Mesenchymal stem cell (in vitro differentiated cells and primary cell): Measurements from ENCODE around the gene SIAH2.

Experiments used
- DNase-seq: peaks from one replicate; pipeline ENCODE4 v3.0.0-alpha.2; 2013
- H2AFZ ChIP-seq: one replicate; pipeline ENCODE4 v1.6.1; 2013; ENCODE audit warnings: low read depth, mild to moderate bottlenecking, control low read depth, inconsistent platforms, low read length, moderate library complexity
- H2AK5ac ChIP-seq: 2 replicates; pipeline ENCODE4 v1.6.1; 2013; ENCODE audit warnings: low read length, moderate library complexity, mild to moderate bottlenecking, inconsistent platforms; ENCODE audit not compliant: severe bottlenecking
- H2BK120ac ChIP-seq: one replicate; pipeline ENCODE4 v1.6.1; 2013; ENCODE audit warnings: low read depth, mild to moderate bottlenecking, inconsistent platforms, low read length, moderate library complexity
- H2BK12ac ChIP-seq, 2 experiments: one replicate each; pipeline ENCODE4 v1.6.1; 2013; ENCODE audit warnings: inconsistent platforms in 2 of 2, low read length in 2 of 2, mild to moderate bottlenecking in 2 of 2, moderate library complexity in 2 of 2, control low read depth in 1 of 2
- H2BK15ac ChIP-seq: one replicate; pipeline ENCODE4 v1.6.1; 2013; ENCODE audit warnings: mild to moderate bottlenecking, low read depth, inconsistent platforms; ENCODE audit not compliant: poor library complexity, severe bottlenecking
- H2BK5ac ChIP-seq: 2 replicates; pipeline ENCODE4 v1.6.1; 2013; ENCODE audit warnings: low read depth, mild to moderate bottlenecking, low read length, control low read depth, inconsistent platforms; ENCODE audit not compliant: poor library complexity, severe bottlenecking
- H3K14ac ChIP-seq, 2 experiments: one replicate each; pipeline ENCODE4 v1.6.1; 2013; ENCODE audit warnings: inconsistent platforms in 2 of 2, low read length in 2 of 2, control low read depth in 1 of 2, mild to moderate bottlenecking in 1 of 2, moderate library complexity in 1 of 2
- H3K18ac ChIP-seq, 2 experiments: one replicate each; pipeline ENCODE4 v1.6.1; 2013; ENCODE audit warnings: inconsistent platforms in 2 of 2, low read length in 2 of 2, control low read depth in 1 of 2, low read depth in 1 of 2, mild to moderate bottlenecking in 1 of 2
- H3K23ac ChIP-seq, 2 experiments: one replicate each; pipeline ENCODE4 v1.6.1; 2013; ENCODE audit warnings: inconsistent platforms in 2 of 2, low read length in 2 of 2, mild to moderate bottlenecking in 2 of 2, moderate library complexity in 2 of 2, control low read depth in 1 of 2
- H3K27ac ChIP-seq: 2 replicates; pipeline ENCODE4 v1.5.1; 2013; ENCODE audit warnings: mild to moderate bottlenecking, moderate library complexity, low read length, control low read depth, inconsistent platforms; ENCODE audit not compliant: poor library complexity, severe bottlenecking
- H3K27me3 ChIP-seq, 2 experiments: 2 replicates each; pipeline versions ENCODE4 v1.6.1 to v1.7.0; 2013; ENCODE audit warnings: low read length in 2 of 2, mild to moderate bottlenecking in 2 of 2, moderate library complexity in 2 of 2, control low read depth in 1 of 2, inconsistent platforms in 1 of 2; ENCODE audit not compliant: control insufficient read depth in 1 of 2, insufficient read depth in 1 of 2
- H3K36me3 ChIP-seq, 2 experiments: 2 replicates each; pipeline versions ENCODE4 v1.6.1 to v1.7.0; 2013; ENCODE audit warnings: low read length in 2 of 2, control low read depth in 1 of 2, inconsistent platforms in 1 of 2, low read depth in 1 of 2, mild to moderate bottlenecking in 1 of 2; ENCODE audit not compliant: insufficient read depth in 2 of 2, control insufficient read depth in 1 of 2
- H3K4ac ChIP-seq, 2 experiments: one replicate each; pipeline ENCODE4 v1.6.1; 2013; ENCODE audit warnings: inconsistent platforms in 2 of 2, low read length in 2 of 2, mild to moderate bottlenecking in 2 of 2, moderate library complexity in 2 of 2, control low read depth in 1 of 2, low read depth in 1 of 2
- H3K4me1 ChIP-seq: 2 replicates; pipeline ENCODE4 v1.6.1; 2013; ENCODE audit warnings: low read depth, low read length, control low read depth; ENCODE audit not compliant: control insufficient read depth, insufficient read depth
- H3K4me2 ChIP-seq: 2 replicates; pipeline ENCODE4 v1.6.1; 2013; ENCODE audit warnings: low read length, mild to moderate bottlenecking, inconsistent platforms; ENCODE audit not compliant: poor library complexity, severe bottlenecking
- H3K4me3 ChIP-seq, 2 experiments: 2 replicates each; pipeline versions ENCODE4 v1.5.1 to v1.7.0; 2013; ENCODE audit warnings: low read length in 2 of 2, mild to moderate bottlenecking in 2 of 2, control low read depth in 1 of 2, low read depth in 1 of 2; ENCODE audit not compliant: insufficient read depth in 1 of 2
- H3K79me1 ChIP-seq: replicated peaks from 2 replicates; pipeline ENCODE4 v1.6.1; 2013; ENCODE audit warnings: mild to moderate bottlenecking, control low read depth, low read length, inconsistent platforms; ENCODE audit not compliant: poor library complexity, severe bottlenecking
- H3K9ac ChIP-seq: 2 replicates; pipeline ENCODE4 v1.7.0; 2013; ENCODE audit warnings: mild to moderate bottlenecking, low read length, moderate library complexity
- H3K9me3 ChIP-seq: 2 replicates; pipeline ENCODE4 v1.7.0; 2013; ENCODE audit warnings: mild to moderate bottlenecking, low read length; ENCODE audit not compliant: control insufficient read depth
- H4K8ac ChIP-seq: one replicate; pipeline ENCODE4 v1.6.1; 2013; ENCODE audit warnings: inconsistent platforms, mild to moderate bottlenecking, low read length, moderate library complexity
- H4K91ac ChIP-seq: one replicate; pipeline ENCODE4 v1.6.1; 2013; ENCODE audit warnings: mild to moderate bottlenecking, low read length, inconsistent platforms
- WGBS: methylation state at CpG from one replicate; pipeline ENCODE4 v1.1.7; 2013; ENCODE audit warnings: mixed read lengths; 5-methylcytosine and 5-hydroxymethylcytosine counted together

The SIAH2 gene

DNA sequence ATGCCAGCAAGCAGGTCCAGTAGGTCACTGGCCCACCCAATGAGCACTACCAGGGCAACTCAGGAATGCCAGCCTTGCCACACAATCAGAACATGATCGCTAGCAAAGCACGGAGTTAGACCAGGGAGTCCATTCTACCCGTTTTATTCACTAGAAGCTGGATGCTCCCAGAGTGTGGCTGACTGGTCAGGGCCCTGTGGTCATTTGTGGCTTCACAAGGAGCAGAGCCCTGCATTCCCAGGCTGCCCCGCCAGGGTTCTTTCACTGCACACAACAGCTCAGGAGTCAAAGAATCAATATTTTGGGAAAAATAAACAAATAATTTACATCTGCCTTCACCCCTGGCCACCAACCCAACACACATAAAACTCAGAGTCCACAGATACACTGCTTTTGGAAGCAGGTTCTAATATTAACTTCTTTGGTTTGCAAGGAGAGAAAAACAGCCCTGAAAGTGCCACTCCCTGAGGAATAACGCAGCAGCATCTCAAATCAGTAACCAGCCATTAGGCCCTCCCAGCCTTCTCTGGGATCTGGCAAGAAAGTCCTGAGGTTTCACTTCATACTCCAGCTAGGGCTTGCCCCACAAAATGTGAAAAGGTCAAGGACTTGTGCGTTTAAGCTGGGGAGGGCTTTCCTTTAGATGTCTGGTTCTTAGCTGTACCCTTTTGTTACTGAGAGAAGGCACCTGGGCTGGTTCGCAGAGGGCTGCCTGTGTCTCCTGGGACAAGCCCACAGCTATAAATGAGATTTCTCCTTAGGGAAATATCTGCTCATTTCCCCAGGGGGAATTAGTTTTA is 16.0 kb downstream of the SIAH2 start:
- Histone ChIP-seq H3K9me3 (no peaks in the 10 kb centered on the region), H3K18ac (peak overlapping the region in 1 of 2 experiments; percentile 50), H3K4me3 (no peak overlapping the region), H3K79me1 (peaks cover 20% of the 10 kb centered on the region), H3K4me2 (no peak overlapping the region), H3K23ac (no peak overlapping the region), H2BK15ac (no peak overlapping the region), H4K91ac (no peak overlapping the region), H3K4ac (no peak overlapping the region), H3K36me3 (peaks cover 10 to 11% of the 10 kb centered on the region in 2 experiments), H2BK5ac (no peak overlapping the region), H3K27me3 (no peaks in the 10 kb centered on the region), H3K4me1 (peaks cover 13% of the 10 kb centered on the region), H3K9ac (no peak overlapping the region), H3K14ac (peak overlapping the region in 1 of 2 experiments; percentile 83), H2AFZ (no peak overlapping the region), H3K27ac (no peak overlapping the region), H2BK120ac (no peak overlapping the region), H2BK12ac (no peak overlapping the region), H2AK5ac (no peak overlapping the region), H4K8ac (no peak overlapping the region)
- DNase-seq, result peak; percentile 69
- 80% methylated on average over 6 of the region's 7 CpGs for WGBS

- no peak overlapping the region for H4K8ac ChIP-seq
- no peak overlapping the region for H3K14ac ChIP-seq
- H3K27me3 ChIP-seq, result no peaks in the 10 kb centered on the region
- H3K79me1 ChIP-seq, result peaks cover 25% of the 10 kb centered on the region
- 100% methylated on average over 2 of the region's 3 CpGs for WGBS
- no peak overlapping the region for H2AFZ ChIP-seq
- no peak overlapping the region for H4K91ac ChIP-seq
- no peak overlapping the region for H2BK12ac ChIP-seq
- no peak overlapping the region for H3K4me3 ChIP-seq
- H3K9ac ChIP-seq, result no peak overlapping the region
- no peak overlapping the region for H3K27ac ChIP-seq
- no peak overlapping the region for H3K4ac ChIP-seq
- no peak overlapping the region for H3K4me2 ChIP-seq
- H3K4me1 ChIP-seq, result peaks cover 13% of the 10 kb centered on the region
- DNase-seq, result no peak
- no peaks in the 10 kb centered on the region for H3K9me3 ChIP-seq
- peaks cover 12 to 23% of the 10 kb centered on the region in 2 experiments for H3K36me3 ChIP-seq
- no peak overlapping the region for H2BK15ac ChIP-seq
- H2BK5ac ChIP-seq, result no peak overlapping the region
- H3K18ac ChIP-seq, result no peak overlapping the region
- no peak overlapping the region for H3K23ac ChIP-seq
- no peak overlapping the region for H2AK5ac ChIP-seq
- no peak overlapping the region for H2BK120ac ChIP-seq
Observed at GRCh38 chr3:150745832-150746231, 17.1 kb downstream of the SIAH2 start.

GRCh38 chr3:150744919-150745211 is 18.1 kb downstream of the SIAH2 start:
- H2BK12ac ChIP-seq, result no peak overlapping the region
- no peak overlapping the region for H4K91ac ChIP-seq
- H3K4me1 ChIP-seq, result peaks cover 13% of the 10 kb centered on the region
- H3K27me3 ChIP-seq, result no peaks in the 10 kb centered on the region
- H3K79me1 ChIP-seq, result peaks cover 32% of the 10 kb centered on the region
- no peak overlapping the region for H3K23ac ChIP-seq
- H2BK5ac ChIP-seq, result no peak overlapping the region
- H3K14ac ChIP-seq, result no peak overlapping the region
- no peak overlapping the region for H4K8ac ChIP-seq
- H2BK120ac ChIP-seq, result no peak overlapping the region
- no peak overlapping the region for H3K27ac ChIP-seq
- no peak overlapping the region for H2AFZ ChIP-seq
- DNase-seq, result no peak
- no peak overlapping the region for H2BK15ac ChIP-seq
- no peak overlapping the region for H3K4me2 ChIP-seq
- H3K9me3 ChIP-seq, result no peaks in the 10 kb centered on the region
- H3K18ac ChIP-seq, result no peak overlapping the region
- no peak overlapping the region for H3K4me3 ChIP-seq
- WGBS, result 93% methylated on average over 1 of the region's 1 CpG
- no peak overlapping the region for H2AK5ac ChIP-seq
- peaks cover 16 to 24% of the 10 kb centered on the region in 2 experiments for H3K36me3 ChIP-seq
- H3K9ac ChIP-seq, result peak overlapping the region; percentile 18
- no peak overlapping the region for H3K4ac ChIP-seq

- Histone ChIP-seq H2BK15ac (no peak overlapping the region), H3K4me1 (peaks cover 13% of the 10 kb centered on the region), H3K18ac (no peak overlapping the region), H3K4me2 (no peak overlapping the region), H3K27ac (peak overlapping the region; percentile 78), H3K4ac (no peak overlapping the region), H3K23ac (no peak overlapping the region), H2AFZ (no peak overlapping the region), H3K14ac (no peak overlapping the region), H2BK5ac (no peak overlapping the region), H3K79me1 (peaks cover 35% of the 10 kb centered on the region), H3K9me3 (no peaks in the 10 kb centered on the region), H3K9ac (peak overlapping the region; percentile 18), H4K91ac (no peak overlapping the region), H2BK12ac (no peak overlapping the region), H3K4me3 (no peak overlapping the region), H2AK5ac (peak overlapping the region; percentile 68), H2BK120ac (no peak overlapping the region), H3K27me3 (no peaks in the 10 kb centered on the region), H3K36me3 (peaks cover 18 to 24% of the 10 kb centered on the region in 2 experiments), H4K8ac (no peak overlapping the region)
- DNase-seq, result no peak
- 86% methylated on average over 5 of the region's 8 CpGs for WGBS
Observed at GRCh38 chr3:150744041-150744918, 18.7 kb downstream of the SIAH2 start.
